Small intestine (tissue), 7 donors: ENCODE measurements around the gene GMDS. TPM values are rescaled to one million over a fixed set of nuclear protein-coding genes. Genes with fewer than 3 reads are reported as not detected.

Experiments used
- DNase-seq, 2 donors: peaks; one replicate each; pipeline versions ENCODE4 v3.0.0 to v3.0.0-alpha.2; 2013
- FAIRE-seq: peaks from 2 replicates; lab custom pipeline; 2012; peaks lifted over from hg19 to GRCh38; lab: Jason Lieb, UNC
- H3K27ac ChIP-seq, 3 donors: one replicate each; pipeline ENCODE4 v1.5.1; 2013; ENCODE audit warnings: low read length in 2 of 3, mild to moderate bottlenecking in 2 of 3, control low read depth in 1 of 3, inconsistent platforms in 1 of 3, low read depth in 1 of 3, moderate library complexity in 1 of 3
- H3K27me3 ChIP-seq, 3 donors: one replicate each; pipeline ENCODE4 v1.6.1; 2013; ENCODE audit warnings: low read length in 3 of 3, inconsistent platforms in 1 of 3; ENCODE audit not compliant: control insufficient read depth in 3 of 3, insufficient read depth in 3 of 3
- H3K36me3 ChIP-seq, 3 donors: one replicate each; pipeline ENCODE4 v1.6.1; 2013; ENCODE audit warnings: low read length in 3 of 3, inconsistent platforms in 1 of 3, low read depth in 1 of 3, mild to moderate bottlenecking in 1 of 3, moderate library complexity in 1 of 3; ENCODE audit not compliant: control insufficient read depth in 3 of 3, insufficient read depth in 2 of 3
- H3K4me1 ChIP-seq, 3 donors: one replicate each; pipeline ENCODE4 v1.6.1; 2013; ENCODE audit warnings: low read length in 2 of 3, inconsistent platforms in 1 of 3, low read depth in 1 of 3, mild to moderate bottlenecking in 1 of 3, moderate library complexity in 1 of 3; ENCODE audit not compliant: control insufficient read depth in 3 of 3, insufficient read depth in 2 of 3
- H3K4me3 ChIP-seq, 3 donors: one replicate each; pipeline ENCODE4 v1.5.1; 2013; ENCODE audit warnings: low read length in 3 of 3, control low read depth in 1 of 3, inconsistent platforms in 1 of 3, low read depth in 1 of 3, mild to moderate bottlenecking in 1 of 3, moderate library complexity in 1 of 3
- H3K9me3 ChIP-seq, 2 donors: one replicate each; pipeline ENCODE4 v1.6.1; 2013; ENCODE audit warnings: low read depth in 1 of 2, low read length in 1 of 2; ENCODE audit not compliant: control insufficient read depth in 2 of 2, insufficient read depth in 1 of 2
- WGBS, 3 donors: extraction: QIAGEN DNeasy Blood & Tissue Kit; methylation state at CpG; one replicate each; pipeline ENCODE4 v1.1.7; 2013; 5-methylcytosine and 5-hydroxymethylcytosine counted together
- polyA plus RNA-seq, 4 donors: library from polyadenylated mRNA; stranded (reverse) in 3 of 4; unstranded in 1 of 4; fragments of 200-250 nt in 3 of 4; fragments of 120-200 nt in 1 of 4; gene quantifications; one replicate each; pipeline versions ENCODE4 v1.2.1 to v1.2.3, GENCODE V29; 2013
- donor health status: healthy with polysubstance abuse.
- donor health status: control.
- donor health status: control.
- donor health status: Bipolar disorder and iron deficiency.
- donor health status: healthy.

Gene GMDS
- polyA plus RNA-seq, 4 donors: 64.5 to 243 (median 200) TPM

DNA sequence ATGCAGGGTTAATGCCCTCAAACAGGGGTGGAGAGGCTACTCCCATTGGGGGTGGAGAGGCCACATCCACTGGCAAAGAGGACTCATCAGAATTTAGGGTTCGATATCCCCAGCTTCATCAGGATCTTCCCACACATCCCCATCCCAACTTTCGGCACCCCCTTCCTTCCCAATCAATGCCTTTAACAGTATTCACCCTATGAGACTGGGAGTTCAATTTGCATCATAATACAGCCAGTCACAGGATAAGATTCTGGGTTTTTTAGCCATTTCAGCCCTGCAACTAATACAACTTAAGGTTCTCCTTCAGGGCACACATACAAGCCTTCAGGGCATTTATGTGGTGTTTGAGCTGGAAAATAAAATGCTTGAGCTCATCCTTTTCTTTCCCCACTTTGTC lies 80.9 kb downstream of the GMDS start:
- FAIRE-seq: no peak
- 96 to 100% (median 100%) methylated on average over 2 of the region's 2 CpGs for WGBS, 3 donors

DNA sequence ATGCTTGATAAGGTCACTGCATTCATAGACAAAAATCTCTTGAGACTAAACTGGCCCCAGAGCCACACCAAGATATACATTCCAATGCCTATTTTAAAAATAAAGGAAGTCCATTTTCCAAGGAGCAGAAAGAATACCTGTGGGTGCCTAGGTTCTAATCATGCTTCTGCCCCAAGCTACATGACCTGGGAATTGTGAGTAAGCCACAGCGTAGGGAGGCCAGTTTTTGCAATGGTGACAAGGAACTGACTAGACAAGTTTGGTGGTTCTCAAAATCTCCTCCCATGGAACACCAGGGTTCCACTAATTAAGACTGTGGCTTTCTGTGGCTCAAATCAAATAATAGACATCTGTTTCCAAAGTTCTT lies 83.3 kb downstream of the GMDS start:
- FAIRE-seq (no peak), DNase-seq (no peak)
- Histone ChIP-seq H3K36me3 (no peaks in the 10 kb centered on the region), H3K4me3 (no peak overlapping the region), H3K27ac (no peak overlapping the region), H3K9me3 (peaks cover 0 to 13% of the 10 kb centered on the region in 2 donors), H3K4me1 (peaks cover 0 to 5% (median 0%) of the 10 kb centered on the region in 3 donors), H3K27me3 (no peaks in the 10 kb centered on the region)
- 85 to 90% (median 89%) methylated on average over 1 of the region's 1 CpG for WGBS, 3 donors

More for the DNA sequence above, 80.9 kb downstream of the GMDS start:
- no peaks in the 10 kb centered on the region for H3K36me3 ChIP-seq
- DNase-seq: no peak
- peaks cover 0 to 5% (median 0%) of the 10 kb centered on the region in 3 donors for H3K4me1 ChIP-seq
- peaks cover 0 to 13% of the 10 kb centered on the region in 2 donors for H3K9me3 ChIP-seq
- H3K4me3 ChIP-seq: no peak overlapping the region
- H3K27me3 ChIP-seq: no peaks in the 10 kb centered on the region
- no peak overlapping the region for H3K27ac ChIP-seq

DNA sequence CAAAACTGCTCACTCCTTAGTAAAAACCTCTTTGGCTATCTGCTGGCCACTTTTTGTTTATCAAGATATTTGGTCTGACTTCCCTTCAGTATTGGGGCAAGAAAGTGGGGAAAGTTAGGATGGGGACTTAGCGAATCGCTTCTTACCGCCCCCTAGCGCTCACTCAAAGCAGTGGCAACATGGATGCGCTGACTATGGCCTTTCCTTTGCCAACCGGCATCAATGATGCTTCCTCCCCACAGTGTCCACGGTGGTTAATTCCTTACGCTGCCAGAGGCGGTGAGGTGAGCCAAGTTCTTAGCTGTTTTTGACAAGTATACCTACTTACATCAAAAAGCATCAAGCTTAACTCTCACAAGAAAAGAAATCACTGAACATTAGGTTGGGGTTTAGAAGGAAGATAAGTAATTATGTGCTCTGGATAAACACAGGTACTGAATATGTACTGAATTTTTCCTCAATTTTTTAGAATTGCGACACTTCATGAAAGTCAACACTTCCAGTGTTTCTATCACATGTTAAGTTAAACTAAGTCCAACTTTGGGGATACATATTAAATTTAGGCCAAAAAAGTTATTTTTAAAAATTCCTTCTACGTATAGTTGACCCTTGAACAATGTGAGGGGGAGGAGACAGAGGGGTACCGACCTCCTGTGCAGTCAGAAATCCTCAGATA lies 86.7 kb downstream of the GMDS start:
- FAIRE-seq (no peak), DNase-seq (peak in 1 of 2 donors; percentile 46)
- H3K9me3 ChIP-seq: peaks cover 0 to 3% of the 10 kb centered on the region in 2 donors
- no peak overlapping the region for H3K4me3 ChIP-seq
- H3K27ac ChIP-seq: no peak overlapping the region
- 77 to 89% (median 86%) methylated on average over 12 of the region's 12 CpGs for WGBS, 3 donors
- H3K36me3 ChIP-seq: no peaks in the 10 kb centered on the region
- H3K4me1 ChIP-seq: peaks cover 0 to 5% (median 0%) of the 10 kb centered on the region in 3 donors
- no peaks in the 10 kb centered on the region for H3K27me3 ChIP-seq

DNA sequence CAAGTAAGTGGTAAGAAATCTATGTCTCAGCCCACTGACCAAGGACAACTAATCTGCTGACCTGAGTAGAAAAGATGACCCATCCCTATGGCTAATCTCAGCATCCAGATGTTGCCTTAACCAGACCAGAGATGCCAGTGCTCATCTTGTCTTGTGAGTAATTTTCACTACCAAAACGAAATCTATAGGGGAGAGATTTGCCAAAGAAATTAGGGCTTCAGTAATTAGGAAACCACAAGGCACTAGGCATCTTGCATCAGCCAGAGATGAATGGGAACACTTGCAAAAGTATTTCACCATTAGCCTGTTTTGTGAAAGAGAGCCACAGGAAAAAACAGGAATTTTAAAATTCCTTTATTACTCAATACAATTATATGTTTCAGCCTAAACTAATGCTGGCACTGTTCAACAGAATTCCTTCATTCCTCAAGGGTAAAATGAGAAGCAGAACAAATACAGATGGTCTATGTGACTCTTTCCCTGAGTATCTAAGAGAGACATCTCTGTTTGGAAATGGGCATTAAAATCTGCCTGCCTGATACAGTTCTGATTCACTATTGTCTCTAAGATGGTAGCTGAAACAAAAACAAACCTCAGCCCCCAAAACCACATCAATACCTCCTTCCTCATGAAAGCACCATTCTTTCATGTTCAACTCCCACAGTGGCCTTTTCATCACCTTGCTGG lies 87.8 kb downstream of the GMDS start:
- no peaks in the 10 kb centered on the region for H3K9me3 ChIP-seq
- no peak for DNase-seq
- no peak overlapping the region for H3K27ac ChIP-seq
- no peak overlapping the region for H3K4me3 ChIP-seq
- H3K36me3 ChIP-seq: no peaks in the 10 kb centered on the region
- 54 to 58% (median 58%) methylated on average over 1 of the region's 1 CpG for WGBS, 3 donors
- no peak for FAIRE-seq
- H3K27me3 ChIP-seq: no peaks in the 10 kb centered on the region
- H3K4me1 ChIP-seq: peaks cover 0 to 5% (median 0%) of the 10 kb centered on the region in 3 donors

- Histone ChIP-seq H3K36me3 (no peaks in the 10 kb centered on the region), H3K4me3 (no peak overlapping the region), H3K27me3 (no peaks in the 10 kb centered on the region), H3K9me3 (no peaks in the 10 kb centered on the region), H3K4me1 (no peaks in the 10 kb centered on the region), H3K27ac (no peak overlapping the region)
- no peak for FAIRE-seq
- no peak for DNase-seq
- 14 to 46% (median 26%) methylated on average over 1 of the region's 1 CpG for WGBS, 3 donors
Measured at GRCh38 chr6:2155206-2155605, 90.2 kb downstream of the GMDS start.

DNA sequence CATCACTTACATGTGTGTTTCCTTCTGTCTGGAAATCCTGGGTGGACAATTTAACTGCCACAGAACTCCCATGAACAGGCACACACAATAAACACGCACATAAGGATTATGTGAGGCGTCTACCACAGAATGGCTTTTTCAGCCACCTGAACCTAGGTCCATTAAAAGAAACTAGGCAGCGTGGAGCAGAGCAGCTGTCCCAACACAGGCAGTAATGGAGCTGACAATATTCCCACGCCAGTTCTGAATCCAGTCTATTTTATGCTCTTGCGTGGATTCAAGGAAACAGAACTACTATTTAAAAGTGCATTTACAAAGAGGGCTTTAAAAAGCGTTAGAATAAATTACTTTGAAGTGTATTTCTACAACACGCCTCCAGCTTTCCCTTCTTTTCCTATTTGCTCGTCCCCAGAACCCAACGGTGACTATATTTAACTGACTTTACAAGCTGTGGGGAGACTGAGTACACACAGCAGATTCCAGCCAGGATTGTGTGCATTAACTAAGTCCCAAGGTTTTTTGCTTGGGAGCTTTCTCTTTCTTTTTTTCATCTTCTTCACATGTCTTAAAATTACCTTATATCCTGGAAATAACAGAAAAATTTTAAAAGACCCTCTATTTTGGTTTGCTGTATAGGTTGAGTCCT lies 95.9 kb downstream of the GMDS start:
- no peak for DNase-seq
- Histone ChIP-seq H3K36me3 (no peaks in the 10 kb centered on the region), H3K27me3 (no peaks in the 10 kb centered on the region), H3K4me1 (peaks cover 0 to 1% (median 0%) of the 10 kb centered on the region in 3 donors), H3K4me3 (no peak overlapping the region), H3K27ac (no peak overlapping the region), H3K9me3 (no peaks in the 10 kb centered on the region)
- WGBS, 3 donors: 88 to 93% (median 90%) methylated on average over 9 of the region's 9 CpGs
- FAIRE-seq: no peak

DNA sequence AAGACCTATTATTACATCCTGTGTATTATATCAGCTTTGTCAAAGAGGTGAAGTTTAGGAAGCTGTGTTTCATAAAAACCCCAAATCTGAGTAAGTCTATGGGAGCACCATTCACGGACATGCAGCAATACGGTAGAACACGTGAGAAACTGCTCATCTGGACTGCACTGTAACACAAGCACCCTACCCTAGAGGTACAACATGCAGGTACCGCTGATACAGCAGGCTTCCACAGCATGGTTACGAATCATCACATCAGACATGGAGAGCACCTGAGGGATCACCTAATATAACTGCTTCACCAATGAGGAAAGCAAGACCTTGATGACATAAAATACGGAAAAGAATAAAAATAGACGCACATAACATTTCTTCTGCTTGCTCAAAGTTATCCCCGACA lies 96.7 kb downstream of the GMDS start:
- DNase-seq (no peak), FAIRE-seq (no peak)
- Histone ChIP-seq H3K27me3 (no peaks in the 10 kb centered on the region), H3K36me3 (no peaks in the 10 kb centered on the region), H3K27ac (no peak overlapping the region), H3K4me1 (peaks cover 0 to 3% (median 0%) of the 10 kb centered on the region in 3 donors), H3K4me3 (no peak overlapping the region), H3K9me3 (no peaks in the 10 kb centered on the region)
- WGBS, 3 donors: 95 to 98% (median 97%) methylated on average over 8 of the region's 8 CpGs

- no peak overlapping the region for H3K4me3 ChIP-seq
- no peaks in the 10 kb centered on the region for H3K9me3 ChIP-seq
- no peaks in the 10 kb centered on the region for H3K27me3 ChIP-seq
- DNase-seq: no peak
- no peaks in the 10 kb centered on the region for H3K36me3 ChIP-seq
- H3K4me1 ChIP-seq: peaks cover 0 to 3% (median 0%) of the 10 kb centered on the region in 3 donors
- 77 to 91% (median 86%) methylated on average over 6 of the region's 6 CpGs for WGBS, 3 donors
- H3K27ac ChIP-seq: no peak overlapping the region
- no peak for FAIRE-seq
Measured at GRCh38 chr6:2147766-2148448, 97.5 kb downstream of the GMDS start.
